NCI-H2171 (cell line): Measurements from ENCODE around the gene GPALPP1.
A peak's percentile ranks its signal among the peaks of the same experiment; 100 is the strongest.
"Not testable (repeated sequence)": the region's sequence is repeated elsewhere in the genome, so short reads cannot be mapped to it uniquely, and the experiment has no call there.

Experiments
- DNase-seq: peaks from one replicate; lab custom pipeline; 2025; lab: John Stamatoyannopoulos, UW

Gene GPALPP1

DNA sequence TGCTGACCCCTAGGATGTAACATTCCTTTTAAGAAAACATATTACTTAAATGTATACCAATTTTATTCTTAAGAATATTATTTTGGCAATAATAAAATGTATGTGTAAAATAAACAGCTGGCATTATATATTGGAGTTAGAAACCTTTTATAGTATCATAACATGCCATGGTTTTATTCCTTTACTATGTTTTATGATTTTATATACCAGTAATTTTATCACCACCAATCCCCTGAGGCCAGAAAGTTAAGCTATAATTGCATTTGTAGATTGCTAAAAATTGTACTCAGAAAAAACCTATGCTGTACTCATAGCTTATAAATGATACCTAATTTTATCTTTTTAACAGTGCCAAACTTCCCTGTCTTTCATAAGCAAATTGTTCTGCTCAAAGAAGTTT, 17.9 kb downstream of the GPALPP1 start:
- DNase-seq, result no peak

DNA sequence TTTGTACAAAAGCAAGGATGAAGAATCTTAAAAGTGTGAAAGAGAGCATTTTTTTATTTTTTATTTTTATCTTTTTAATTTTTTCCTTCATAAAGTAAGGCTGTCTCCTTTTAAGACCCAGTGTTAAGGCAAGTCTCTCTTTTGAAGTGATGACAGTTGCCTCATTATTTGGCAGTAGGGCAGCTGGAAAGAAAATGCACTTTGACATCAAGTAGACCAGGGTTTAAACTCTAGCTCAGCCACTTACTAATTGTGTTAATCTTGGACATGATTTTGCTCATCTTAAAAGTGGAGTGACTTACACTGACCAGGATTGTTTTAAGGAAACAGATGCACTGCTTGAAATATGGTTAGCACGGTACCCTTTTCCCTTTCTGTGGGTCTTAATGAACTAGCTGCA, 18.5 kb downstream of the GPALPP1 start:
- DNase-seq, result no peak

DNA sequence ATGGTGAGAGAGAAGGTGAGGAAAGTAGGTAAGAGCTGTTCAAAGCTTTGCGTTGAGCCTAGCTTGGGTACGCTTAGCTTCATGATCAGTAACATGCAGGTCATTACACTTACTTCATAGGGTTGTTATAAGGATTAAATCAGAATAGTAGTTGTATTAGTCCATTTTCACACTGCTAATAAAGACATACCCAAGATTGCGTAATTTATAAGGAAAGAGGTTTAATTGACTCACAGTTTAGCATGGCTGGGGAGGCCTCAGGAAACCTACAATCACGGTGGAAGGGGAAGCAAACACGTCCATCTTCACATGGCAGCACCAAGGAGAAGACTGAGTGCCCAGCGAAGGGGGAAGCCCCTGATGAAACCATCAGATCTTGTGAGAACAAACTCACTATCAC, 21.9 kb downstream of the GPALPP1 start:
- DNase-seq, result no peak

DNA sequence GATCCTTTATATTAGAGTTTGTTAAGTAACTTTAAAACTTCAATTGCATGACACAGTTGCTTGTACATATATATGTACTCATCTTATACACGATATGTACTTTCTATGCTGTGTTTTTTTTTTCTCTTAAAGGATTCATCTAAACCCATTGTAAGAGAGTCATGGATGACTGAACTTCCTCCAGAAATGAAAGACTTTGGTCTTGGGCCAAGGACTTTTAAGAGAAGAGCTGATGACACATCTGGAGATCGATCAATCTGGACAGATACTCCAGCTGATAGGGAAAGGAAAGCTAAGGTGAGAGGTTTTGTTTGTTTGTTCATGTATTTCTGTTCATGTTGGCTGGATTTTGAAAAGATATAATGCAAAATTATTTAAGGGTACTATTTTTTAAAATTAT, 26.0 kb downstream of the GPALPP1 start:
- no peak for DNase-seq

DNA sequence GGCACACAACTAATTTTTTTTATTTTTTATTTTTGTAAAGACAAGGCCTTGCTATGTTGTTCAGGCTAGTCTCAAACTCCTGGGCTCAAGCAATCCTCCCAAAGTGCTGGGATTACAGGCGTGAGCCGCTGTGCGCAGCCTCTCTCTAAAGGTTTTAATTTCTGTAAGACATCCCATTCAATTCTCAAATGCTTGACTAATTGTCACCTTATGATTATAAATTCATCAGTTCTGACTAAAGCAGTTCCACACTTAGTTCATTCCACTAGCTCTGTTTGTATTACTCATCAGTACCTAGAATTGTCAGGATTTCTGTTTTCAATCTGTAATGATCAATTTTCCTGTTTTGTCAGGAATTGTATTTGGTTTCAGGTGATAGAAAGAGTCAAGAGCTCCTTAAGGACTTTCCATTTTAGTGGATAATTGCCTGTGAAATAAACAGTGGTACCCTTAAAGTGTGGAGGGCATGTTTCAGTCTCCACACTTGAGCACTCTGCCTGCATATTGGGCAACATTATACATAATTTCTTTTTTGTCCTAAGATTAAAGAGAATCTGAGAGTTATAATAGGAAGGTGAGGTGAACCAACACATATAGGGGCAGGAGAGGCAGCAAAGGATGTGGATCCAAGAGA, 27.6 kb downstream of the GPALPP1 start:
- DNase-seq, result no peak

DNA sequence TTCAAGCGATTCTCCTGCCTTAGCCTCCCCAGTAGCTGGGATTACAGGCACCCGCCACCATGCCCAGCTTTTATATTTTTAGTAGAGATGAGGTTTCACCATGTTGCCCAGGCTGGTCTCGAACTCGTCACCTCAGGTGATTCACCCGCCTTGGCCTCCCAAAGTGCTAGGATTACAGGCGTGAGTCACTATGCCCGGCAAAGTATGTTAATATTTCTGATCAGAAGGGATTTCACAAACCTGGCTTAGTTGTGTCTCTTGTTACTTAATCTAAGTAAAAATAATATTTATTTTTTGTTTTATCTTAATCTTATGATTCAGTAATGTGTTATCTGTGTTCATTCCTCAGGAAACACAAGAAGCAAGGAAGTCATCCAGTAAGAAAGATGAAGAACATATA, 30.6 kb downstream of the GPALPP1 start:
- not testable (repeated sequence) for DNase-seq

DNA sequence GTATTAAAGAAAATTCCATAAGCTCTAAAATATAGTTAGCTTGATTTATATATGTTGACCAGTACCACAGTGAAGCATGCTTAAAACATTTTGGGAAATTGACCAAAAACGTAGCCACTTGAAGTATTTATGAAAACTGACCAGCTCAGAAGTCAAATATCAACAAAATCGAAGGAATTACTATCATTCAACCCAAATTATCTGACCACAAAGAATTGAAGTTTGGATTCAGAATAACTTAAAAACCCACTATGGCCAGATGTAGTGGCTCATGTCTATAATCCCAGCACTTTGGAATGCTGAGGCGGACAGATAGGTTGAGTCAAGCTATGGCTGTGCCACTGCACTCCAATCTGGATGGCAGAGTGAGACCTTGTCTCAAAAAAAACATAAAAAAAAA, 31.9 kb downstream of the GPALPP1 start:
- no peak for DNase-seq

DNA sequence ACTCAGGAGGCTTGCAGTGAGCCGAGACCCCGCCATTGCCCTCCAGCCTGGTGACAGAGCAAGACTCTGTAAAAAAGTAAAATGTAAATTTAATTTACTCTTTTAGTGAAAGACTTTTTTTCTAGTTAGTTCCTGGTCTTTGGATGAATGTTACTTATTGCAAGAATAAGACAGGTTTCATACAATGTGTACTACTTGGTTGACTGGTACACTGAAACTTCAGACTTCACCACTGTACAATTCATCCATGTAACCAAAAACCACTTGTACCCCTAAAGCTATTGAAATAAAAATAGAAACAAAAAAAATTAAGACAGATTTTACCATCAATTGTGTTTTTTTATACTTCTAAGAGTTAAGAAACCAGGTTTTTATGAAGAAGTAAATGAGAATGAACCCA, 35.5 kb downstream of the GPALPP1 start:
- no peak for DNase-seq

DNA sequence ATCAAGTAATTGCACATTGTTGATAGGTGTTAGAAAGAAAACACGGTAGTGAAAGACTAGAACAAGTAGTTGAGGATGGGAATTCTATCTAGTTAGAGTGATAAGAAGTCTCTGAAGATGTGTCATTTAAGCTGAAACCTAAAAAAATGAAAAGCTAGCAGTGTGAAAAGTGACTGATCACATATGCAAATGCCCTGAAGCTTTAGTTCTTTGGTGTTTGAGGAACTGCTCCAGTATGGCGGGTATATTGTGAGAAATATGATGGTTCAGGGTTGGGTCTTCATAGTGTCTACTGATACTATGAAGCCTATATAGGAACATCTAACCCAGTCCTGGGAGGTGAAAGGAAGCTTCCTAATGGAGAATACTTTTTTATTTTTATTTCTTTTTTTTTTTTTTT, 45.0 kb downstream of the GPALPP1 start:
- no peak for DNase-seq

DNA sequence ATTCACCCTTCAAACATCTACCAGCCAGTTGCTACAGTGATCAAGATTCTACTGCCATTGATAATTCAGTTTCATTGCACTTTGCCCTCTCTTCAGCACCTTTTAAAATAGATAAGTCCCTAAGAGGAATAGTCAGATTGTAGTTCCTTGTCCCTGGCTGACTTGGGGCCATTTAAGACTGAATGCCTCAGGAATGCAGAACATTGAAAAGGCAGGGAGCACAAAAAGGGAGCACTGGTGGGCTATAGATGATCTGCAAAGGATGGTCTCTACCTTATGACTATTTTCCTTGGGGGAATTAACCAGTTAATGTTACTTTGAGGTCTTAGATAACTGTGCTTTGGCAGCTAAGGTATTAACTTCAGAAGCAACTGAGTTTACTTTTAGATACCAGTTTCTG, 46.9 kb downstream of the GPALPP1 start:
- no peak for DNase-seq

DNA sequence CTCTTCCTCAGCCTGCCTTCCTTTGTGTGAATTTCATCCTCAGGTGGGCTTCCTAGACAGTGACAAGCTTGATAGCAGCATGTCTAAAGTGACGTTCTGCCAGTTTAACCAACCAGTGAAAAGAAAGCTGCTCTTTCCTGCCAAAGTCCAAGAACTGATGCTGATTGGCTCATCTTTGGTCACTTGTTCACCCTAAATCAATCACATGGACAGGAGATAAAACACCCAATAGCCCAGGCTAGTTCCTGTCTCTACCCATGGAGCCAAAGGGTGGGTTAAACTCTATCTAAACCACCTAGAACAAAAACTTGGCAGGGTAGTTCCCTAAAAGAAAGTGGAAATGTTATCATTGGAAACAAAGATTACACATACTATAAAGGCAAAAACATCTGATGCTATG, 50.8 kb downstream of the GPALPP1 start:
- DNase-seq, result no peak

DNA sequence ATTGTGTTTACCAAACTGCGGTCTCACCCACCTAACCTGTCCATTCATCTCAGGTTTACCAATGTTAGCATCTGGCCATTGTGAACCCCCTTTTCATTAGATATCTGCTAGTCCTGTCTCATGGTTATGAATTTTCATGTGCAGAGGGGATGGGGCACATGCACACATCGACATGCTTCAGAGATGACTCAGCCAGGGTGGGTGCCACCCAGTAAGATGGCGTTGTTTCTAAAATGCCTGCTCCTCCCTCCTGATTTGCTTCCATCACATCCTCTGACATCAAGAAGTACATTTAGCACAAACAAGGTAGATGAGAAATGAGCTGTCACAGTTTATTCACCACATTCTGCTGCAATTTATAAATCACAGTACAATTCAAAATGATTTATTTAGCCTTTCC, 51.3 kb downstream of the GPALPP1 start:
- DNase-seq, result no peak

DNA sequence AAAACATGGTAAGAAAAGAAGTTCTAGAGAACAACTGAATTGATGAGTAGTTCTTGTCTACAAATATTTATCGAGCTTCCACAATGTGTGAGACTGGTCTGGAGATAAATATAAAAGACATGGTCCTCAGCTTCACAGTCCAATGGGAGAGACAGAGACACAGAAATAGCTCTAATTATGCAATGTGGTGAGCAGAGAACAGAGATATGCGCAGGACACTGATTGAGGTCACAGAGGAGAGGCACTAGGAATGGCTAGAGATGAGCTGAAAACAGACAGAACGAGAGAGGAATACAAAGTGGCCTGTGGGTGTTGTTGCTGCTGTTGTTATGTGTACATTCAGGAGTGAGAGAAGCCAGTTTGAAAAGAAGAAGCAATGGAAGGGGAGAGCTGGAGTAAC, 53.2 kb downstream of the GPALPP1 start:
- DNase-seq, result no peak

DNA sequence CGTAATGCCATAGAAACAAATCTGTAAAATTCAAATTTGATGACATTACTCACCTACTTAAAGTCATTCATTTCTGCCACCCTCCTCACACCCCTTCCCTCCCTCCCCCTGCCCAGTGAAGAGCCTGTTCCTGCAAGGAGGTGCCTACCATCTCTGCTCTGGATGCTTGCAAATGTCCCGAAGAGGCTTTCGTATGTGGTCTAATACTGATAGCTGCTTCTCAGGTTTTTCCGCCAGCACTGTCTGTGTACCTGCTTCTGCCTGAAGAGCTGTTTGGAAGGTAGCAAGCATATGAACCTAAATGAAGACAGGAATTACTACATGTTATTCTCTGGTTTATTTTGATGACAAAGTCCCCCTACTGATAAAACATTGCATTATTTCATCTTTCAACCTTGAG, 57.1 kb downstream of the GPALPP1 start:
- DNase-seq, result no peak

DNA sequence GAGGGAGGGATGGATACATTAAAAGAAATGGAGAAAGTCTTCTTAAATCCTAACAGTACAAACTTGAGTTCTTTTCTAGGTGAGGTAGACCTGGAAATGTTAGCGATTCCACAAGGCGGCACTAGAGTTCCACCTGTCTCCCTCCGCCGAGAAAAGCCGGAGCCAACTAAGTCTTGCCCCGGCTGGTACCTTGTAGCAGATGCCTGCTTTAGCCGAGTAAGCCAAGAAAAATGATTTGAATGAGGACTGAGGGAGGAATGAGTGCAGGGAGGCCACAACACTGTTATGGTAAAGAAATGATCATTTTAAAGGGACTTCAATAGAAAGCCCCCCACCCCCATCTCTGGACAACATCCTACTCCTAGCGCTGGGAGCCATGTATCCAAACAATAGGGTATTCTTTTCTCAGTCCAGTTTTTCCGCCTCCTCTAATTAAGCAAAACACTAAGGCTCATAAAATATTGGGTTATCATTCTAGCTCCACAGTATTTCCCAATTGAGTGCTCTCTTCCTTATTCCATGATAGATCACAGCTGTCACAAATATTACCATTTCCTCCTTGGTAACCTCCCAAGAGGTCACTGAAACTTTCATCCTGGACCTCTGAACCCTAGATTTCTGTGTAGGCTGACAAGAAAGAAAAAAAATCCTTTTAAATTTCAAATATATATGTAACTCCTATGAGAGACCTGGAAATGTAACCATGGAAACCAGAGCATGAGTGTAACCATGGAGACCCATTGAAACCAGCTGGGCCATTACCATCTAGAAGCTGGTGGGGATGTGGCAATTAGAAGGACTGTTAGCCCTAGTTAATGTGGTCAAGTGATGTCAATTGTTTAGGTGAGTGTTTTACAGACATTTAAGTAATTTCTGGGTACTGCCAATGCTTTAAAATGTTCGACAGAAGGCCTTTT, 58.3 kb downstream of the GPALPP1 start:
- peak; percentile 73 for DNase-seq

DNA sequence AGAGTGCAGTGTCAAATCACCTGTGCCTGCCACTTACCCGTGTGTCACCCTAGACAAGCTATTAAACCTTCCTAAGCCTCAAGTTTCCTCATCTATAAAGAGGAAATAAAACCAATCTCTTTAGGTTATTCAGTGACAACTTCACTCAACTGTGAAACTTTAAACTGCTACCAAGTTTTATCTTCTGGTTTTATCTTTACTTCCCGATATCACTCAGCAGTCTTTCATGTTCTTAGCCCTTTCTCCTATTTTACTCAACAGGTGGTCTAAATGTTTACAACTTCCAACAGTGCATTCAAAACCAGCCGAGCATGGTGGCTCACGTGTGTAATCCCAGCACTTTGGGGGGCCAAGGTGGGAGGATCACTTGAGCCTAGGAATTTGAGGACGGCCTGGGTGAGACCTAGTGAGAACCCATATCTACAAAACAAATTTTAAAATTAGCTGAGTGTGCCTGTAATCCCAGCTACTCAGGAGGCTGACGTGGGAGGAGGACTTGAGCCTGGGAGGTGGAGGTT, 59.6 kb downstream of the GPALPP1 start:
- no peak for DNase-seq

DNA sequence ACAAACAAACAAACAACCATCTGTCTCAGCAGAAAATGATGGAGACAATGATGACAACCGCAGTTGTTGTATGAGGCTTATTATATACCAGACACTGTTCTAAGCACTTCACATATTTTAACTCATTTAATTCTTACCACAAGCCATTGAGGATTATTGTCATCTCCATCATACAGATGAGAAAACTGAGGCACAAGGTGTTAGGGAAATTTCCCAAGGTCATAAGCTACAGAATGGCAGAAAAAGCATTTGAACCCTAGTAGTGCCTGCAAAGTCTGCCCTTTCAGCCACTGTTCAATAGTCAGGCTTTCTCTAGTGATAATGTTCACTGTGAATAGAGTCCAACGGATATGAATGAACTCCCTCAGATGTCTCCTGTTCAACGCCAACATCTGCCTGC, 60.1 kb downstream of the GPALPP1 start:
- DNase-seq, result no peak

DNA sequence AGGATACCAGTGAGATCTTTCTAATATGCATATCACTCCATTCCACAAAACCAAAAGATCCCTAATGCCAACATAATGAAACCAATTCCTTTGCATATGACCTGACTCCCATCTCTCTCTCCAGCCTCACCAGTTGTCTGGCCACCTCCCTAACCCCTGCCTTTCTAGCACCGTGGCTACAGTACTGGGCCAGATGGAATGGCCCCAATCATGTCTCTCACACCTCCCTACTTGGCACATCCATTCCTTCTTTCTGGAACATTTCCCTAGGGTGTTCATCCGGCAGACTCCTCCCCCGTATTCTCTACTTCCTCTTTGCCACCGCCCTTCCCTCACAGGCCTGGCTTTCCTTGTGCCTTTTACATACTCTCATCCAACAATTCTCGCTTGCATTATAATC, 62.0 kb downstream of the GPALPP1 start:
- no peak for DNase-seq

DNA sequence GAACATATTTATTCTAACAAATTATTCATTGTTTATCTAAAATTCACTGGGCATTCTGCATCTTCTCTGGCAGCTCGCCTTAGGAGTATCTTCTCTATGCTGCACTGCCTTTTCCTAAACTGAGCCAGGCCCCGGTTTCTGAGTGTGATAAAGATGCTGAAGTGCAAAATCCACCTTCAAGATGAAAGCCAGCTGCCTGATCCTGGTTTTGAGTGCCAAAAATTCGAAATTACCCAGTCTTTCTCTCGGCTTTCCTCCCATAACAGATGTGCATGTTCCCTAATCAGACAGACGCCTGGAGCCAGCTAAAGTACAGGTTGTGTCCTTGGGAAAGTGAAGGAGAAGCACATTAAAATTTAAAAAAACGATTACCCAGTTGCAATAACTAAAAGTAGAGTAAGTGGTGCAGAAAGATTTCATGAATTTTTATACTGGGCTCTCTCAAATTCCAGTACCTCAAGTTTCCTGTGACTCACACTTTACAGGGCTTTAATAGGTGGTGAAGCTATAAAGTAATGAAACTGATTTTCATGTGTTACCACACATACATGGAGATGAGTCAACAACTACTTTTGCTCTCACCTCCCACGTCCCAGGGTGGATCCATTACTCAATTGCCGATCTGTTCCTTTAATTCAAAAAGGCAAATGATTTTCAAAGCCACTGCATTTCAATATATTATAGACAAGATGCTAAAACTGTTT, 66.0 kb downstream of the GPALPP1 start:
- peak; percentile 2 for DNase-seq

DNA sequence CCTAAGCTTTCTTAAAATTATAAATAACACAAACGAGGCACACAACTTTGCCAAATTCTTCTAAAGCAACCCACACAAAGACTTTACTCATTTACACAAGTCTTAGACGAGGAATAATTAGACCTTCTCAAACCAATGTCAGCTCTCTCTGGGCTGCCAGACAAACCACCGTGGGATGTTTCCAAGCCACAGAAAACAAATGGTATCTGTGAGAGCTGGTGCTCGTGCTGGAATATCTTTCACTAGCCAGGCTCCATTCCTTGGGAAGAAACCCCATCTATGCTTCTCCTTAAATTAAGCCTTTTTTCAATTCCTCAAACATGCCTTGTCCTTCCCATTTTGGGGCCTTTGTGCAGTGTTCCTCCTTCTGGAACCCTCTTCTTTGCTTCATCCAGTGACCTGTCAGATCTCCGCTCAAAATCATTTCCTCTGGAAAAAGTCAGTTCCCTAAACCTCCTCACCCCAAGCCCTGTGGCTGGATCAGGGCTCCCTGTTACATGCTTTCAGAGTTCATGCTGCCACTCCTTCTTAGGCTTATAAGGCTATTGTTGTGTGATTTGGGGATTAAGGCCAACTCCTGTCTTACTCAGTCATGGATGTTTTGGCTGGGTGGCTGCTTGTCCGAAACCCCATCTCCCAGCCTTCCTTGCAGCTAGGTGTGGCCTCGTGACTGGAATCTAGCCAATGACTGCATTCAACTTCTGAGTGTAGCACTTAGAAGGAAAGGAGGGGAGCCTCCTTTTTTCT, 66.7 kb downstream of the GPALPP1 start:
- no peak for DNase-seq

DNA sequence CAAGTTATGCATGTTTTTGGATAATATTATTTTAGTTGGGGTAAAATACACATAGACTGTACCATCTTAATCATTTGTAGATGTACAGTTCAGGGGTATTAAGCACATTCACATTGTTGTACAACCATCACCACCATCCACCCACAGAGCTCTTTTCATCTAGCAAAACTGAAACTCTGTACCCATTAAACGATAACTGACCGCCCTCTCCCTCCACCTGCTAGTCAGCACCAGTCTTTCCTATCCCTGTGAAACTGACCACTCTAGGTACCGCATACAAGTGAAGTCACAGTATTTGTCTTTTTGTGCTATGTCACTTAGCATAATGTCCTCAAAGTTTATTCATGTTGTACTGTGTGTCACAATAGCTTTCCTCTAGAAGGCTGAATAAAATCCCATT, 70.7 kb downstream of the GPALPP1 start:
- DNase-seq, result no peak

DNA sequence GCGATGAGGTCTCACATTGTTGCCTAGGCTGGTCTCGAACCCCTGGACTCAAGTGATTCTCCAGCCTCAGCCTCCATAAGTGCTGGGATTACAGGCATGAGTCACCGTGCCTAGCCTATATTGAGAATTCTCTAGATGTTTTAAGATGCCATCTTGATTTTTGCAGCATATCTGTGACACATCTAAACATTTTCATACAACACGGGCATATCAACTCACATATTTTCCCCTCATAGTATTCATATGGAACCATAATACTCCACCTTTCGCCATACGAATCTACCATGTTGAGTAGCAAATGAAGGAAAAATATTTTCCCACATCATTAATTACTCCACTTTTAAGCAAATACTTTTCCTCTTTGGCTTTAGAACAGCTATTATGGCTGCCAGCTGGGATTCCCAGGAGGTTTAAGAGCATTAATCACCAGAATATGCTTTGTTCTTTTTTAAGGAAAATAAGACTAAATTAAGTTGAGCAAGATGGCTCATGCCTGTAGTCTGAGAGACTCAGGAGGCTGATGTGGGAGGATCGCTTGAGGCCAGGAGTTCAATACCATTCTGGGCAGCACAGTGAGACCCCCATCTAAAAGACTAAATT, 74.0 kb downstream of the GPALPP1 start:
- DNase-seq, result no peak
